Measurements from ENCODE around the gene MXRA5. TPM values are rescaled to one million over a fixed set of nuclear protein-coding genes. Genes with fewer than 3 reads are reported as not detected.

Gene MXRA5, protein sequence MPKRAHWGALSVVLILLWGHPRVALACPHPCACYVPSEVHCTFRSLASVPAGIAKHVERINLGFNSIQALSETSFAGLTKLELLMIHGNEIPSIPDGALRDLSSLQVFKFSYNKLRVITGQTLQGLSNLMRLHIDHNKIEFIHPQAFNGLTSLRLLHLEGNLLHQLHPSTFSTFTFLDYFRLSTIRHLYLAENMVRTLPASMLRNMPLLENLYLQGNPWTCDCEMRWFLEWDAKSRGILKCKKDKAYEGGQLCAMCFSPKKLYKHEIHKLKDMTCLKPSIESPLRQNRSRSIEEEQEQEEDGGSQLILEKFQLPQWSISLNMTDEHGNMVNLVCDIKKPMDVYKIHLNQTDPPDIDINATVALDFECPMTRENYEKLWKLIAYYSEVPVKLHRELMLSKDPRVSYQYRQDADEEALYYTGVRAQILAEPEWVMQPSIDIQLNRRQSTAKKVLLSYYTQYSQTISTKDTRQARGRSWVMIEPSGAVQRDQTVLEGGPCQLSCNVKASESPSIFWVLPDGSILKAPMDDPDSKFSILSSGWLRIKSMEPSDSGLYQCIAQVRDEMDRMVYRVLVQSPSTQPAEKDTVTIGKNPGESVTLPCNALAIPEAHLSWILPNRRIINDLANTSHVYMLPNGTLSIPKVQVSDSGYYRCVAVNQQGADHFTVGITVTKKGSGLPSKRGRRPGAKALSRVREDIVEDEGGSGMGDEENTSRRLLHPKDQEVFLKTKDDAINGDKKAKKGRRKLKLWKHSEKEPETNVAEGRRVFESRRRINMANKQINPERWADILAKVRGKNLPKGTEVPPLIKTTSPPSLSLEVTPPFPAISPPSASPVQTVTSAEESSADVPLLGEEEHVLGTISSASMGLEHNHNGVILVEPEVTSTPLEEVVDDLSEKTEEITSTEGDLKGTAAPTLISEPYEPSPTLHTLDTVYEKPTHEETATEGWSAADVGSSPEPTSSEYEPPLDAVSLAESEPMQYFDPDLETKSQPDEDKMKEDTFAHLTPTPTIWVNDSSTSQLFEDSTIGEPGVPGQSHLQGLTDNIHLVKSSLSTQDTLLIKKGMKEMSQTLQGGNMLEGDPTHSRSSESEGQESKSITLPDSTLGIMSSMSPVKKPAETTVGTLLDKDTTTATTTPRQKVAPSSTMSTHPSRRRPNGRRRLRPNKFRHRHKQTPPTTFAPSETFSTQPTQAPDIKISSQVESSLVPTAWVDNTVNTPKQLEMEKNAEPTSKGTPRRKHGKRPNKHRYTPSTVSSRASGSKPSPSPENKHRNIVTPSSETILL (N-terminal part only)
- total RNA-seq, result 4.6 and 58.1 TPM in 2 replicates

DNA sequence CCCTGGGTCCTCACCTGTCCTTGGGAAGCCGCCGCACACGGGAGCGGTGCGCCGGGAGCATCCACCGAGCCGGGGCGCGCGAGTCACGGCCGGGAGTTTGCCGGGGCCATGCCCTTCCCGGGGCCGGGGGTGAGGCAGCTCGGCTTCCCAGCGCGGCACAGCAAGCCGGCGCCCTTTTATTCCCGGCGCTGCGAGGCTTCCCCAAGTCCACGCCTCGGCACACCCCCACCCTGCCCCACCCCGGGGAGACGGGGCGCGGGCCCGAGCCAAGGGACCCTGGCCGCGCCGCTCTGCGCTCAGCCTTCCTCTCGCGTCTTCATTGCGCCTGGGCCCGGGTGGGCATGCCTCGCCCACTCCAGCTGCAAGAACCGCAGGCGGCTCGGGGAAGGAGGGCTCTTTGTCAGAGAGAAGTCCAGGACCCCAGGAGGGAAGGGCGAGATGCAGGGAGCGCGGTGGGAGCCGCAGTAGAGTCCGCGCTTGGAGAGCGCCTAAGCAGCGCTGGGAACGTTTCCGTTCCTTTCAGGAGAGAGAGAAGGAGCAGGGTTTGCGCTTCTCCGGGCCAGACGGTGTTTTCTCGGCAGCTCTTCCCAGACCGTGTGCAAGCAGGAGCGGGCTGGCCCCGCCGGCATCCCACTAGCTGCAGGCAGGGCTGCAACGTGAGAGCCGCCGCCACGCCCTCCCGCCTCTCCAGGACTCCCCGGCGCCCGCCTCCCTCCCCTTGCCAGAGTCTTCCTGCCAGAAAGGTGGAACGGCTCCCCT lies at the start of gene MXRA5:
Gene MXRA5 (minus strand): TSS at position 152 of the 759 bp plus-strand sequence. CDS start 2,819 bp downstream, outside the sequence.

